Measurements from ENCODE around the gene TK1.

DNA sequence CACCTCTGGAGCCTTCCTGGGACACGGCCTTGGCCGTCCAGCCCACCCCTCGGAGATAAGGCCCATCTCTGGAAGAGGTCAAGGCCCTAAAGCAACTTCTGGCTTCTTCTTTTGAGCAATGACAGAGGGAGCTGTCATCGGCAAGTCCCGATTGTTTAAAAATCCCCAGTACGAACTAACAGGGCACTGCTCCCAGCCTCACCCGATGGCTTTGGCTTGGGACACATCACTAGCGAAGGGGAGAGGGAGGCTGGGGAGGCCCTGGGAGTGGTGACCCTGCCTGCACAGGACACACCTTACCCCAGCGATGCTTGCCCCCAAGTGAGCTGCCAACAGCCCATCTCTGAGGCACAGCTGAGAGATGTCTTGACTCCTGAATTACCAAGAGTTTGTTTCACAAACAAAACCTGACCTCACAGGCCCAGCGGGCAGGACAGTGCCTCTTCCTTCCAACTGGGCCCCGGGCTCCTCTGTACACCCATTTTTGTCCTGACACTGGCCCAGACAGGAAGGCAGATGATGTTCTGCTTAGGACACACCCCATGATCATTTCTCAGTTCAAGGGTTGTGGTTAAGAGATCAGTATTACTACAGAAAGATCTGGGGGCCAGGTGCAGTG lies 13.6 kb downstream of the TK1 start:
- TF ChIP-seq, protein P1, sequence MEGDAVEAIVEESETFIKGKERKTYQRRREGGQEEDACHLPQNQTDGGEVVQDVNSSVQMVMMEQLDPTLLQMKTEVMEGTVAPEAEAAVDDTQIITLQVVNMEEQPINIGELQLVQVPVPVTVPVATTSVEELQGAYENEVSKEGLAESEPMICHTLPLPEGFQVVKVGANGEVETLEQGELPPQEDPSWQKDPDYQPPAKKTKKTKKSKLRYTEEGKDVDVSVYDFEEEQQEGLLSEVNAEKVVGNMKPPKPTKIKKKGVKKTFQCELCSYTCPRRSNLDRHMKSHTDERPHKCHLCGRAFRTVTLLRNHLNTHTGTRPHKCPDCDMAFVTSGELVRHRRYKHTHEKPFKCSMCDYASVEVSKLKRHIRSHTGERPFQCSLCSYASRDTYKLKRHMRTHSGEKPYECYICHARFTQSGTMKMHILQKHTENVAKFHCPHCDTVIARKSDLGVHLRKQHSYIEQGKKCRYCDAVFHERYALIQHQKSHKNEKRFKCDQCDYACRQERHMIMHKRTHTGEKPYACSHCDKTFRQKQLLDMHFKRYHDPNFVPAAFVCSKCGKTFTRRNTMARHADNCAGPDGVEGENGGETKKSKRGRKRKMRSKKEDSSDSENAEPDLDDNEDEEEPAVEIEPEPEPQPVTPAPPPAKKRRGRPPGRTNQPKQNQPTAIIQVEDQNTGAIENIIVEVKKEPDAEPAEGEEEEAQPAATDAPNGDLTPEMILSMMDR (IDR thresholded peaks at IDR 0.05; ENCODE audit: low read length), result no peak
- TF ChIP-seq EZH2 (optimal IDR thresholded peaks at IDR 0.05; ENCODE audit: low read depth, low read length) (no peak), EZH2phosphoT487 (IDR thresholded peaks at IDR 0.05; ENCODE audit: low read length) (no peak)
